Activated CD8-positive, alpha-beta T cell treated with anti-CD3 and anti-CD28 coated beads for 36 hours (primary cell): ENCODE measurements around the gene TCP11. TPM values are rescaled to one million over a fixed set of nuclear protein-coding genes. Genes with fewer than 3 reads are reported as not detected.

ENCODE experiments used
- ATAC-seq: fragments of 200-7000 bp; cut with Tn5 transposase; one replicate; pipeline ENCODE4 v1.10.0; 2021; ENCODE audit warnings: mild to moderate bottlenecking, moderate library complexity
- CTCF ChIA-PET: fragments of 350-600 bp; sonication (Branson Sonifier 250); formaldehyde crosslinking; loops from one replicate; lab custom pipeline; 2021; ENCODE audit warnings: antibody characterized with exemption; lab: Charles Lee
- POLR2A ChIA-PET: fragments of 350-600 bp; sonication (Branson Sonifier 250); formaldehyde crosslinking; loops from one replicate; lab custom pipeline; 2021; ENCODE audit warnings: antibody characterized with exemption; lab: Charles Lee
- DNase-seq: peaks from one replicate; pipeline ENCODE4 v3.0.0-alpha.2; 2020
- H3K27ac Mint-ChIP-seq: one replicate; pipeline ENCODE4 v1.8.0; 2021; ENCODE audit warnings: mild to moderate bottlenecking, mixed read lengths
- H3K27me3 Mint-ChIP-seq: one replicate; pipeline ENCODE4 v1.8.0; 2021; ENCODE audit warnings: mixed read lengths
- H3K36me3 Mint-ChIP-seq: one replicate; pipeline ENCODE4 v1.8.0; 2021; ENCODE audit warnings: low read depth, mixed read lengths
- H3K4me1 Mint-ChIP-seq: one replicate; pipeline ENCODE4 v1.8.0; 2021; ENCODE audit warnings: low read depth, mixed read lengths
- H3K4me3 Mint-ChIP-seq: one replicate; pipeline ENCODE4 v1.8.0; 2021; ENCODE audit warnings: mild to moderate bottlenecking, moderate library complexity, mixed read lengths
- H3K9me3 Mint-ChIP-seq: one replicate; pipeline ENCODE4 v1.8.0; 2021; ENCODE audit warnings: mixed read lengths
- intact Hi-C: fragments of 100-400 bp; cut with micrococcal nuclease; formaldehyde crosslinking; loops from one replicate; pipeline ENCODE4 v1.10.0; 2022
- total RNA-seq, 2 experiments: library from RNA; stranded (reverse); gene quantifications; one replicate each; pipeline ENCODE4 v1.2.3, GENCODE V29; 2021
- TF ChIP-seq, protein P1 (sequence below): fragments of 200-600 bp; IDR thresholded peaks from one replicate; pipeline ENCODE4 v1.8.0; 2022; ENCODE audit warnings: antibody characterized with exemption, mild to moderate bottlenecking

The TCP11 gene
- total RNA-seq, 2 experiments from 2014 or later: not detected

DNA sequence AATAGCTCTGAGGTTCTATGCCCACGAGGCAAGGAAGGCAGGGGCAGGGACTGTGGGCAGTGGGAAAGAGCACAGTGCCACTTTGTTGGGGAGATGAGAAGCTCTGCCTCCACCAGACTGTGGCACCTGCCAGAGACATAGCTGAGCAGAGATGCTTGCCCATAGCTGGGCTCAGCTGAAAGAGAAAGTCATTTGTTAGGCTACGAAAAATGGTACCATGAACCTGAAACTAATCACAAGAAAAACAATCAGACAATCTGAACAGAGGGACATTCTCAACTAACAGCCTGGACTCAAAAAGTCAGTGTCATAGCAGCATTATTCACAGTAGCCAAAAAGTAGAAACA is 32.9 kb upstream of the TCP11 start:
- Mint-ChIP-seq H3K4me1 (no peaks in the 10 kb centered on the region), H3K9me3 (peaks cover 4% of the 10 kb centered on the region), H3K27me3 (peaks cover 5% of the 10 kb centered on the region), H3K27ac (no peak overlapping the region), H3K4me3 (no peak overlapping the region), H3K36me3 (no peaks in the 10 kb centered on the region)
- intact Hi-C loops: no loop called here
- ATAC-seq (no peak), DNase-seq (no peak)
- CTCF ChIA-PET: interaction anchor here (1.5 kb wide), 1 partner anchor 31 kb away, joined by 5 read pairs; no protein-coding TSS in a partner anchor
- POLR2A ChIA-PET: no interaction called here
- TF ChIP-seq, protein P1, sequence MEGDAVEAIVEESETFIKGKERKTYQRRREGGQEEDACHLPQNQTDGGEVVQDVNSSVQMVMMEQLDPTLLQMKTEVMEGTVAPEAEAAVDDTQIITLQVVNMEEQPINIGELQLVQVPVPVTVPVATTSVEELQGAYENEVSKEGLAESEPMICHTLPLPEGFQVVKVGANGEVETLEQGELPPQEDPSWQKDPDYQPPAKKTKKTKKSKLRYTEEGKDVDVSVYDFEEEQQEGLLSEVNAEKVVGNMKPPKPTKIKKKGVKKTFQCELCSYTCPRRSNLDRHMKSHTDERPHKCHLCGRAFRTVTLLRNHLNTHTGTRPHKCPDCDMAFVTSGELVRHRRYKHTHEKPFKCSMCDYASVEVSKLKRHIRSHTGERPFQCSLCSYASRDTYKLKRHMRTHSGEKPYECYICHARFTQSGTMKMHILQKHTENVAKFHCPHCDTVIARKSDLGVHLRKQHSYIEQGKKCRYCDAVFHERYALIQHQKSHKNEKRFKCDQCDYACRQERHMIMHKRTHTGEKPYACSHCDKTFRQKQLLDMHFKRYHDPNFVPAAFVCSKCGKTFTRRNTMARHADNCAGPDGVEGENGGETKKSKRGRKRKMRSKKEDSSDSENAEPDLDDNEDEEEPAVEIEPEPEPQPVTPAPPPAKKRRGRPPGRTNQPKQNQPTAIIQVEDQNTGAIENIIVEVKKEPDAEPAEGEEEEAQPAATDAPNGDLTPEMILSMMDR: no peak

DNA sequence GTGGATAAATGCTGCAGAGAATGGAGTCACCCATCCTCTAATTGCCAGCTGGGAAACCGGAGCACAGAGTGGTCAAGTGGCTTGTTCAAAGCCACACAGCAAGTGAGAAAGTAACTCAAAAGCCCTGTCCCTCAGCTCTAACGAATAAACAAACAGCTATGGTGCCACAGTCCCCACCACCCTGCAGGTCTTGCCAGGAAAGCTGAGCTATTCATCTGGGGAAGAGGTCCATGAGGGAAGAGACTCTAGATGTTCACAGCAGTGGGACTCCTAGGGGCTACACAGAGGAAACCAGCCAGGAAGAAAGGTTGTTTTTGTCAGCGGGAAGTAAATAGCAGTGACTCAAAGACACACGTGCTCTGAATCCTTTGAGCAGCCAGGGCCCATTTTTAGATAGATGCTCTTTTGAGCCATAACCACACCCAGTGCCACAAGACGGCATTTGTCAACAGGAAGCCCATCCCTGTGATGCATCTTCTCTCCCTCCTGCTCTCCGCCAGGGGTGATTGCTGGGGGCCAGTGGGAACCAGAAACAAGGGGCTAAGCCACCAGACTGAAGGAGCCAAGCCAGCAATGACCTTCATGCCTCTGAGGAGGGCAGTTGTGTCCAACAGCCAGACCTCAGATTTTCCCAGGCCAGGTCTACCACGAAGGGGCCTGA is 32.4 kb upstream of the TCP11 start:
- ChIA-PET CTCF (interaction anchor here (0.6 to 1.5 kb wide), 4 partner anchors 31 to 1205 kb away, joined by 3 to 6 read pairs (median 6); no protein-coding TSS in a partner anchor), POLR2A (interaction anchor here (0.8 kb wide), 1 partner anchor 24 kb away, joined by 3 read pairs; no protein-coding TSS in a partner anchor)
- Mint-ChIP-seq H3K27me3 (peaks cover 5% of the 10 kb centered on the region), H3K27ac (no peak overlapping the region), H3K9me3 (peaks cover 4% of the 10 kb centered on the region), H3K4me3 (no peak overlapping the region), H3K4me1 (no peaks in the 10 kb centered on the region), H3K36me3 (no peaks in the 10 kb centered on the region)
- DNase-seq (no peak), ATAC-seq (no peak)
- TF ChIP-seq, protein P1: no peak
- intact Hi-C loops: no loop called here

DNA sequence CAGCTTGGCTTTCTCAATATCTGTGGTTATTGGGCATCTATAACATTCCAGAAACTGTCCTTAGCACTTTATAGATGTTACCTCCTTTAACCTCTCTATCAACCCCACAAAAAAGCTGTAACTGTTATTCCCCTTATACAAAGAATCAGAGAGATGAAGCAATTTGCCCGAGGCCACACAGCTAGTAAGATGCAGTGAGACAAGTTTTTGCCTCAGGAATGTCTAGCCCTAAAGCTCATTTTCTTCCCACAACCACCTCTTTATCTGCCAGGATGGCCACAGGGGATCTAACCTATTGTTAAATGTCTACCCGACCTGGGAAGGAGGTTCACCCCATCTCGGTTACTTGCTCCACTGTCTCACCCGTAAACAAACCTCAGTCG is 31.9 kb upstream of the TCP11 start:
- H3K4me1 Mint-ChIP-seq: no peaks in the 10 kb centered on the region

DNA sequence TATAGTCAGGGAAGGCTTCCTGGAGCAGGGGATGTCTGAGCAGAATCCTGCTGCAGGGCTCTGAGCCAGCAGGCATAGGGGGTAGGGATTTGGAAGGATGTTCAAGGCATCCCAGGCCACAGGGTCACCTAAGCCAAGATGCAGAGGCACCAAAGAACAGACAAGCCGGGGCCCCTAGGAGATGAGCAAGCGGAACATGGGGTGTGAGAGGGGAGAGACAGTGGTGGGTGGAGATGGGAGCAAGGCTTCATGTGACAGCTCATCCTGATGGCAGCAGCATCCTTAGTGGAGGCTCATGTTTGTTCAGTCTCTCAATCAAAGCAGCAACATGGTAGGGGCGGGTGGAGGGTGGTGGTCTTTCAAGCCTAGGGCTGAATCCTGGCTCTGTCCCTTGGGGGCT is 29.8 kb upstream of the TCP11 start:
- ChIA-PET CTCF (interaction anchor here (1.5 kb wide), 1 partner anchor 9 kb away, joined by 5 read pairs; no protein-coding TSS in a partner anchor), POLR2A (no interaction called here)
- Mint-ChIP-seq H3K27ac (no peak overlapping the region), H3K27me3 (peaks cover 5% of the 10 kb centered on the region), H3K4me1 (no peaks in the 10 kb centered on the region), H3K9me3 (peaks cover 4% of the 10 kb centered on the region), H3K4me3 (no peak overlapping the region), H3K36me3 (no peaks in the 10 kb centered on the region)
- TF ChIP-seq, protein P1: no peak
- DNase-seq (no peak), ATAC-seq (no peak)
- intact Hi-C loops: no loop called here

More for the DNA sequence above, 31.9 kb upstream of the TCP11 start:
- TF ChIP-seq, protein P1: no peak
- peaks cover 4% of the 10 kb centered on the region for H3K9me3 Mint-ChIP-seq
- intact Hi-C loops: no loop called here
- peaks cover 5% of the 10 kb centered on the region for H3K27me3 Mint-ChIP-seq
- ATAC-seq (no peak), DNase-seq (no peak)
- H3K27ac Mint-ChIP-seq: no peak overlapping the region
- CTCF ChIA-PET: interaction anchor here (1.0 to 1.5 kb wide), 3 partner anchors 32 to 186 kb away, joined by 5 to 6 read pairs (median 6); no protein-coding TSS in a partner anchor
- H3K4me3 Mint-ChIP-seq: no peak overlapping the region
- H3K36me3 Mint-ChIP-seq: no peaks in the 10 kb centered on the region
- POLR2A ChIA-PET: interaction anchor here (0.8 kb wide), 1 partner anchor 23 kb away, joined by 3 read pairs; no protein-coding TSS in a partner anchor

DNA sequence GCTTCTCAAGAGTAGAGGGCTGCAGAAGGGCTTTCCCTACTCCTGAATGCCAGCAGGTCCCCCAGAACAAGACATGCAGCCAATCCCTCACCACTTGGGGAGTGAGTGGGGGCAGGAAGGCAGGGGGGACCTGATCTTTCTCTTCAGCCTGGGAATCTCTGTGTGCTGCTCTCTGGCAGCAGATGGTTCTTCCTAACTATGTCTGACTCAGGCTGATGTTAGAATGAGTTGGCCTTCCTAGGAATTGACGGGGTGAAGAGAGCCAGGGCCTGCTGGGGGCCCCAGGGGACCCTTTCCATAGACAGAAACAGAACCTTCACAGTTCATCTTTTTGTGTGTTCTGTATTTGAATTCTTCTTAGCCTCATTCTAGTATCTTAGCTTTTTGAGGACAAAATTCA is 29.0 kb upstream of the TCP11 start:
- ChIA-PET CTCF (interaction anchor here (0.8 kb wide), 1 partner anchor 35 kb away, joined by 3 read pairs; no protein-coding TSS in a partner anchor), POLR2A (no interaction called here)
- ATAC-seq (no peak), DNase-seq (no peak)
- TF ChIP-seq, protein P1: no peak
- peaks cover 4% of the 10 kb centered on the region for H3K9me3 Mint-ChIP-seq
- H3K4me1 Mint-ChIP-seq: no peaks in the 10 kb centered on the region
- no peak overlapping the region for H3K27ac Mint-ChIP-seq
- H3K4me3 Mint-ChIP-seq: no peak overlapping the region
- intact Hi-C loops: no loop called here
- no peaks in the 10 kb centered on the region for H3K36me3 Mint-ChIP-seq
- H3K27me3 Mint-ChIP-seq: peaks cover 3% of the 10 kb centered on the region
